ENCODE measurements around the gene MEX3D.

DNA sequence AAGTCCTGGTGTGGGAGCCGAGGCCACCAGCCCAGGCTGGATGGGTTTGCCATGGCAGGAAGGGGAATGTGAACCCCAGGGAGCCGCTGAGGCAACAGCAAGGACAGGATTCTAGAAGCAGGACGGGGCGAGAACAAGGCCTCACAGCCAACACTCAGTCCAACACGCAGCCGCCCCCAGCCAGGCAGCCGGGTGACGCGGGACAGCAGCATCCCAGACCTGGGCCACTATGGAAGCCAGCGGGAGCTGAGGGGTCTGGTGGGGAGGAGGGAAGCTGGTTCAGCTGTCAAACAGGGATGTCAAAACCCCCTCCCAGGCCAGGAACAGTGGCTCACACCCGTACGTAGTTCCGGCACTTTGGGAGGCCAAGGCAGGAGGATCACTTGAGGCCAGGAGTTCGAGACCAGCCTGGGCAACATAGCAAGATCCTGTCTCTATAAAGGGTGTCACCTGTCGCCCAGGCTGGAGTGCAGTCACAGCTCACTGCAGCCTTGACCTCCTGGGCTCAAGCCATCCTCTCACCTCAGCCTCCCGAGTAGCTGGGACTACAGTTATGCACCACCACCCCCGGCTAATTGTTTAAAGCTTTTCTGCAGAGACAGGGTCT is 6.8 kb downstream of the MEX3D start:
- TF ChIP-seq, protein P1, sequence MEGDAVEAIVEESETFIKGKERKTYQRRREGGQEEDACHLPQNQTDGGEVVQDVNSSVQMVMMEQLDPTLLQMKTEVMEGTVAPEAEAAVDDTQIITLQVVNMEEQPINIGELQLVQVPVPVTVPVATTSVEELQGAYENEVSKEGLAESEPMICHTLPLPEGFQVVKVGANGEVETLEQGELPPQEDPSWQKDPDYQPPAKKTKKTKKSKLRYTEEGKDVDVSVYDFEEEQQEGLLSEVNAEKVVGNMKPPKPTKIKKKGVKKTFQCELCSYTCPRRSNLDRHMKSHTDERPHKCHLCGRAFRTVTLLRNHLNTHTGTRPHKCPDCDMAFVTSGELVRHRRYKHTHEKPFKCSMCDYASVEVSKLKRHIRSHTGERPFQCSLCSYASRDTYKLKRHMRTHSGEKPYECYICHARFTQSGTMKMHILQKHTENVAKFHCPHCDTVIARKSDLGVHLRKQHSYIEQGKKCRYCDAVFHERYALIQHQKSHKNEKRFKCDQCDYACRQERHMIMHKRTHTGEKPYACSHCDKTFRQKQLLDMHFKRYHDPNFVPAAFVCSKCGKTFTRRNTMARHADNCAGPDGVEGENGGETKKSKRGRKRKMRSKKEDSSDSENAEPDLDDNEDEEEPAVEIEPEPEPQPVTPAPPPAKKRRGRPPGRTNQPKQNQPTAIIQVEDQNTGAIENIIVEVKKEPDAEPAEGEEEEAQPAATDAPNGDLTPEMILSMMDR (IDR thresholded peaks at IDR 0.05): no peak
- TF ChIP-seq POLR2AphosphoS5 (IDR thresholded peaks at IDR 0.05) (no peak), POLR2A (IDR thresholded peaks at IDR 0.05) (no peak)

Measured in stomach (tissue), 4 donors.